HG03108 (cell line): ENCODE data around the gene STXBP6.

Experiments used
- ATAC-seq: cut with Tn5 transposase; IDR thresholded peaks from one replicate; pipeline ENCODE4 v1.9.1; 2021; ENCODE audit warnings: moderate library complexity; ENCODE audit not compliant: unreplicated experiment

The STXBP6 gene

GRCh38 chr14:25017562-25017961 is 32.4 kb downstream of the STXBP6 start:
- ATAC-seq: no peak

DNA sequence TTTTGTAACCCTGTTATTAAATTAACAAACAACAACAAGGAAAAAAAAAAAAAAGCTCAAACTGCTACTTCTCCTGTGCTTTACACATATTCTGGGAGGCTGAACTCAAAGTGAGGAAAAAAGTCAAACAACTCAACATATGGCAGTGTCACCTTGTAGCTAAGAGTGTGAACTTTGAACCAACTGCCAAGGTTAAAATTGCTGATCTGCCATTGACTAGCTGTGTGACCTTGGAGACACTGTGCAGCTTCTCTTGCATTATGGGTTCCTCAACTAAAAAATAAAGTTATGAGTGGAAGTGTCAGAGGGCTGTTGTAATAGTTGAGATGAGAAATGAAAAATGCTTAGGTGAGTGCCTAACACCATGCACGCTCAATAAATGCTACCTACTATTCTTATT is 34.2 kb downstream of the STXBP6 start:
- ATAC-seq: no peak

DNA sequence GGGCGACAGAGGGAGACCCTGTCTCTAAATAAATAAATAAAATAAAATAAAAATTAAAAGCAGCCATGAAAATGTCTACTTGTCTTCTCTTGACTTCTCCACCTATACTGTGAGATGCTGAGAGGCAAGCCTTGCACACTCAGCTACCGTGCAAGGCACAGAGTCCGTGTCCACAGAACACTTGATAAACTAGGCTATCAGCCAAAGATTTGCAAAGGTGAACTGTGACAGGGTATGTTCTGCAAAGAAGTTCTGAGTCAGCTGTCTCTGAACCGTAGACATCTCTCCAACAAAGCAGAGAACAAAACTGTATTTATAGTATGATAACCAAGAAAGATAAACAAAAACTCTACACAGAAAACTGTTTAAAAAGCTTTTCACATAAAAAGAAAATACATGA is 35.5 kb downstream of the STXBP6 start:
- ATAC-seq: no peak

DNA sequence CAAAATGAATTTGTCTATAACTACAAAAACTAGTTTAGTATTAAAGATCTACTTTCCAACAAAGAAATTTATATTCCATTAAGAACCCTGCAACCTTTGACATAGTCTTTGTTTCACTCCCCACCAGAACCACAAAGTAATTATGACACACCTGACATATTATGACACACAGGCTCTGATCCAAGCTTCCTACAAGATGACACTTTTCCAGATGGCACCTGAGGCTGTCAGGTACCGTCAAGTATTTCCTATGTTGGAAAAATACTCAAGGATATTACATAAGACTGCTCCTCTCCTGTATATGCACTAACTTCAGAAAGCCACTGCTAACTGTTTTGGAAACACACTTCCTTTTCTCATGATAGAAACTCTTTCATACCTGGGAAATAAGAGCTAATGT is 38.9 kb downstream of the STXBP6 start:
- no peak for ATAC-seq

DNA sequence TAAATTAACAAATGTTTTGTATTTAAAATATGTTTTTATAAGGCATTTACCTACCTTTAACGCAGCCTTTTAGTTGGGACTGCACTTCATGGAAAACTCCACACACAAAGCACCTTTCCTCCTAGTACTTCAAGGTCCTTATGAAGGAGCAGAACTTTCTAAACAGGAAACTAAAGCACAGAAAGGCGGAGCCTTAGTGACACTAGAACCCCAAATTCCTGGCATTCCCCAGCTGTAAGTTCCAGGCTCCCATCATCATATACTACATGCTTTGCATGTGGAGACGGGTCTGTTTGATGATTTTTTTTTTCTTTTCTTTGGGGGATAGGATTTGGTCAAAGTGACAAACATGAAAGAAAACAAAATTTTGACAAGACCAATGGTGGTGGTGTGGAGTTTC is 39.5 kb downstream of the STXBP6 start:
- ATAC-seq: no peak

DNA sequence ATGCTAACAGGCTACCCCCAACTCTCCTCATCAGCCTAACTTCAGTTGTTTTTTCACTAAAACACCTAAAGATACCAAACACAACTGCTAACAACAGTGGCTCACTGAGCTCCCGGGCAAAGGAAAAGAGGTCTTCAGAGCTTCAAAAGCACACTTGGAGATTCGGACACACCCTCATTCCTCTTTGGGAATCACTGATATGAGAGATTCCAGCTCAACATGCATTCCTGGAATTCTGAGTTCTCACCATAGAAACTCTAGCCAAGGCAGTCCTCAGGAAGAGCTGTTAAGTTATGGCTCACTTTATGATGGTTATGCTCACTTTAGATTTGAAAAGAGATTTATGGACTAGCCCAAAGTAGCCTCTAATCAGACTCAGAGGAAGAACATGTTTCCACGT is 40.1 kb downstream of the STXBP6 start:
- no peak for ATAC-seq

GRCh38 chr14:25007832-25008231 is 42.1 kb downstream of the STXBP6 start:
- ATAC-seq: no peak

- ATAC-seq: no peak
Measured at GRCh38 chr14:25006961-25007795, 42.8 kb downstream of the STXBP6 start.

GRCh38 chr14:25006031-25006430 is 43.9 kb downstream of the STXBP6 start:
- ATAC-seq: no peak

DNA sequence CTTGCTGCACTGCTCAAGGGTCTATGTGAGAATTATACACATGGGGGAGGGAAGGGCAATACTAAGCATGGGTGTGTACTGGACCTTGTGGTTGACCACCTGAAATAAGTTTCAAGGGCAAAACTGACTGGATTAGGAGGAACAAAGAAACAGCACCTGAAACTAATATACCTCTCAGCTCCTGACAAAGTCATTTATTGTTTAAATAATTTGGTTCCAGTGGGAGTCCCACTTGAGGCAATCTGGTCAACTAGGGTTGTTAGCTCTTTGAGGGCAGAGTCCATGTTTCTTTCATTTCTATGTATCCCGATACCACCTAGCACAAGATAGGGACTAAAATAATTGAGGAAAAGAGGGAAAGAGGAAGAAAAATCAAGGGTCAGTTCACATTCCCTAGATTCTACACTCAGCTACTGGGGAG is 45.5 kb downstream of the STXBP6 start:
- no peak for ATAC-seq

DNA sequence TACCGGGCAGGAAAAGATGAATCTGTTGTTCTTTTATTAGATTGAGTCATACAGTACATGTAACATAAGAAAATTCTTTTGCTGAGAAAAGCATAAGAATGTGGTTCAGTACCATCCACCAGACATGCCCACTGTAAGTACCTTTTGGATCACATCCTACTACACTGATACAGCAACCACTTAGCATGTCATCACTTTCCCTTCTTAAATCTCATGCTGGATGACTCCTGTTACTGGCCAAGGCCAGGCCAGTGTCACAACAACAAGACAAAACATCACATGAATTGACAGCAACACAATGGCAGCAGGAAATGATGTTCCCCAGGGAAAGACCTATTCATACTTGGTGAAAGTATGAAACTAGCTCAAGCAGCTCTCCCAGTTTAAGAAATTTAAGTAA is 46.4 kb downstream of the STXBP6 start:
- ATAC-seq: no peak

- ATAC-seq: no peak
Measured at GRCh38 chr14:25001601-25002000, 48.3 kb downstream of the STXBP6 start.

DNA sequence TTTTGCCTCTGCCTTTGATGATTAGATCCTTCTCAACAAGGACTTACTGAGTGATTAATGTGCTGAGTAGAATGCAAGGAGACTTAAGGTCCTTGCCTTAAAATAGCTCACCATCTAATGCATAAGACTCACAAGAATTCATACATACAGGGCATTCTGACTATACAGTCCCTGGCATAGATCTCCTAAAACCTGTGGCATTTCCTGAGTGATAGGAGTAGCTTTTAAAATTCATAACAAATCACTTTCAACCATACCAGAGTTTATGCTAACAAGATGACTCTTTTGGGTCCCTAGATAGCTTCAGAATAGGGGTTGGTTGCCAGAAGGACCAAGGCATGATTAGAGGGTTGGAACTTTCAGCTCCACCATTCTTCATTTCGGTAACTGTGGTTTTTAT is 48.8 kb downstream of the STXBP6 start:
- ATAC-seq: no peak

DNA sequence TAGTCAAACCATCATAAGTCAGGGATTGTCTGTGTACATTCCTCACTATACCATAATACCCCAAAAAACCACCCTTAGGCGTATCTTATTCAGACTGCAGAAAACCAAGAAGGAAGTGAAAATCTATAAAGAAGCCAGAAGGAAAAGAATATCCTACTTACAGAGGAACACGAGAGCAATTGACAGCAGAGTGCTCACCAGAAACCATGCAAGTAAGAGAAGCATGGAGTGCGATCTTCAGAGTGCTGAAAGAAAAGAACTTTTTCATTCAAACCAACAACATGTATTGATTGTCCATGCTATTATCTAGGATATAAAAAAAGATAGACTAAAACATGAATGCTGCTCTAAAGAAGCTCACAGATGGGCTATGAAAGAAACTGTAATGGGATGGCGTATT is 50.8 kb downstream of the STXBP6 start:
- ATAC-seq: no peak

- no peak for ATAC-seq
Measured at GRCh38 chr14:24996930-24997725, 52.8 kb downstream of the STXBP6 start.

DNA sequence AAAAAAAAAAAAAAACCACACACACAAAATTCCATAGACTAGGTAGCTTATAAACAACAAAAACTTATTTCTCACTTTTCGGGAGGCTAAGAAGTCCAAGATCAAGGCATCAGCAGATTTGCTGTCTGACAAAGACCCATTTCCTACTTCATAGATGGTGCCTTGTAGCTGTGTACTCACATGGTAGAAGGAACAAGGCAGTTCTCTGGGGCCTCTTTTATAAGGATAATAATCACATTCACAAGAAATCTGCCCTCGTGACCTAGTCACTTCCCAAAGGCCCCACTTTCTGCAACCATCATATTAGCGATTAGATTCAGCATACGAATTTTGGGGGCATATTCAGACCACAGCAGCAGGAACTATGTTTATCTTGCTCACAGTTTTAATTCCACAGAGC is 54.9 kb downstream of the STXBP6 start:
- no peak for ATAC-seq

GRCh38 chr14:24993631-24994030 is 56.3 kb downstream of the STXBP6 start:
- ATAC-seq: no peak

DNA sequence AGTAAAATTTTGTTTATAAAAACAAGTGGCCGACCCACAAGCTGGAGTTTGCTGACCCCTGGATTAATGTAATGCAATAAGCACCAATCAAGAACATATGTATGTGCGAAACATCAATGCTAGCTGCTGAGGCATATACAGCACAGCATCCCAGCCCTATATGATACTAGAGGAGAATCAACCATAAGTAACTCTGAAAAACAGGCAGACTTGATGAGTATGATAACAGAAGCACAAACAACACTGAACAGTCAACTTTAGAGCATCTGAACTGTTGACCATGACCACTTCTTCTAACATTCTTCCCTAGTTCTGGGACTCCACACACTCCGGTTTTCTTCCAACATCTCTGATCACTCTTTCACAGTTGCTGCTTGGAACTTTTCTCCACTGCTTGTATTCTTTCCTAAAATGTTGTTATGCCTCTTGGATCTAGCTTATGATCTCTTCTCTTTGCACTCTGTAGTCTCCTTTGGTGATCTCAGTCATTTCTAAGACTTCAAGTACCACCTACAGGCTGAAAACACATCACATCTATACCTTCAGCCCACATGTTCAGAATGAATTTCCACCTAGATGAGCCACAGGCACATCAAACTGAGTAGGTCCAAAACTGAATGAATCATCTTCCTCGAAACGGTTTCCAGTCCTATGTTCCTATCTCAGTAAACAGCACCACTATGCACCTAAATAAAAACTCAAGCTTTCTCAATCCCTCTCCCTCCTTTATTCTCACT is 57.2 kb downstream of the STXBP6 start:
- no peak for ATAC-seq

DNA sequence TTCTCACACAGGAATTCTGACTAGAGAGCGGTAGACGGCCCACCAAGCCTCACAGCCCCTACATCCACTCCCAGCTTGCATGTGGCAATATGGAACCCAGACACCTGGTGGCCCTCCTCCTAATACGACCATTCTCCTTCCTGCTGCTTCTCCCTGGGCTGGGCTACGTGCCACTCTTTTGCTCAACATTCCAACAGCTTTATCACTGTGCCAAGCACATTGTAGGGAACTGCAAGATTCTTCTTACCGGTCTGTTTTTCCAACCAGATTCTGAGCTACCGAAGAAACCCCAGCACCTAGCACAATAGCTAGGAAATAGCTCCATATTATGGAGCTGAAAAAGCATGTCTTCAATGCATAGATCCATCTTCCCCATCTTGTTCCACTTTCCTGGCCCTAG is 58.1 kb downstream of the STXBP6 start:
- ATAC-seq: no peak

DNA sequence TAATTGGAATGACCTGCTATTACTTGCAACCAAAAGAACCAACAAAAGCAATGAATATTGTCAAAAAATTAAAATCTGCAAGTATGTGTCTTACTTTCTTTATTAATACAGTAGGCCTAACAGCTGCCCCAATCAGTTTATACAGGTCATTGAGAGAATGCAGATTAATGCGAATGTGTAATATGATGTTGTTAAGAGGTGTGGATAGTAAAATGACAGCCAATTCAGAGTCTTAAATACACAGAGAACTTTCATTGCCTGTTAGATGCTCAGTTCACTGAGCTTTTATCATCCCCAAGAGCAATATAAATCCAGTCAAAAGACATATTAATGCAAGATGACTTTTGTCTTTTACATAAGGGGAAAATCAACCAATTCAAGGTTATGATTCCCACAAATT is 58.7 kb downstream of the STXBP6 start:
- ATAC-seq: no peak

DNA sequence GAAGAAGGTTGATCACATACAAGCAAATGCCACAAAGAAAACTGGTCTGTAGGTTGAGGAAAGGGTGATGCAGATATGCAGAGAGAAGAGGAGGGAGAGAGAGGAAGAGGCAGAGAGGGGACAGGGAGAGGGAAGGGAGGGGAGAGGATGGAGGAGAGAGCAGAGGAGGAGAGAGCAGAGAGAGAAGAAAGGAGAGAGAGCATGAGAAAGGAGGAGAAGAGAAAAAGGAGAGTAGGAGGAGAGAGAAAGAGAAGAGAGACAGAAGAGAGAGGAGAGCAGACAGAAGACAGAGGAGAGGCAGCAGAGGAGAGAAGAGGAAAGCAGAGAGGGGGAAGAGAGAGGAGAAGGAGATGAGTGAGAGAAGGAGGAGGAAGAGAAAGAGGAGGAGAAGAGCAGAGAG is 59.2 kb downstream of the STXBP6 start:
- ATAC-seq: no peak

GRCh38 chr14:24990050-24990449 is 59.9 kb downstream of the STXBP6 start:
- ATAC-seq: no peak
